GM19328 (cell line): Measurements from ENCODE around the gene KRTAP12-3.
"Not testable (repeated sequence)": the region's sequence is repeated elsewhere in the genome, so short reads cannot be mapped to it uniquely, and the experiment has no call there.

Source experiments
- ATAC-seq: cut with Tn5 transposase; IDR thresholded peaks from one replicate; pipeline ENCODE4 v1.9.1; 2021; ENCODE audit warnings: mild to moderate bottlenecking, moderate library complexity; ENCODE audit not compliant: unreplicated experiment

Gene KRTAP12-3

GRCh38 chr21:44657635-44658540 lies at the start of gene KRTAP12-3:
KRTAP12-3 (plus strand) TSS chr21:44657932; CDS start chr21:44657980, 48 bp downstream.
- no peak for ATAC-seq

GRCh38 chr21:44609193-44609592 lies 48.5 kb upstream of the KRTAP12-3 start:
- ATAC-seq: no peak

DNA sequence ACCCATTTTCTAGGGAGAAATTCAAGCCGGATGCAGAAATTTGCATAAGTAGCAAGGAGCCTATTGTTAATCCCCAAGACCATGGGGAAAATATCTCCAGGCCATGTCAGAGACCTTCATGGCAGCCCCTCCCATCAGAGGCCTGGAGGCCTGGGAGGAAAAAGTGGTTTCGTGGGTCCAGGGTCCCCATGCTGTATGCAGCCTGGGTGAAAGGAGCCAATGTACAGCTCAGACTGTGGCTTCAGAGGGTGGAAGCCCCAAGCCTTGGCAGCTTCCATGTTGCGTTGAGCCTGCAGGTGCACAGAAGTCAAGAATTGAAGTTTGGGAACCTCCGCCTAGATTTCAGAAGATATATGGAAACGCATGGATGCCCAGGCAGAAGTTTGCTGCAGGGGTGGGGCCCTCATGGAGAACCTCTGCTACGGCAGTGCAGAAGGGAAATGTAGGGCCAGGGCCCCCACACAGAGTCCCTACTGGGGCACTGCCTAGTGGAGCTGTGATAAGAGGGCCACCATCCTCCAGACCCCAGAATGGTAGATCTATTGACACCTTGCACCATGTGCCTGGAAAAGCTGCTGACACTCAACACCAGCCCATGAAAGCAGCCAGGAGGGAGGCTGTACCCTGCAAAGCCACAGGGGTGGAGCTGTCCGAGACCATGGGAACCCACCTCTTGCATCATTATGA lies 47.4 kb upstream of the KRTAP12-3 start:
- not testable (repeated sequence) for ATAC-seq

GRCh38 chr21:44611551-44611950 lies 46.2 kb upstream of the KRTAP12-3 start:
- ATAC-seq: no peak

GRCh38 chr21:44612029-44612486 lies 45.7 kb upstream of the KRTAP12-3 start, which contains the start of gene KRTAP10-8:
KRTAP10-8 (plus strand) TSS chr21:44612079; CDS start chr21:44612101, 22 bp downstream.
- no peak for ATAC-seq

DNA sequence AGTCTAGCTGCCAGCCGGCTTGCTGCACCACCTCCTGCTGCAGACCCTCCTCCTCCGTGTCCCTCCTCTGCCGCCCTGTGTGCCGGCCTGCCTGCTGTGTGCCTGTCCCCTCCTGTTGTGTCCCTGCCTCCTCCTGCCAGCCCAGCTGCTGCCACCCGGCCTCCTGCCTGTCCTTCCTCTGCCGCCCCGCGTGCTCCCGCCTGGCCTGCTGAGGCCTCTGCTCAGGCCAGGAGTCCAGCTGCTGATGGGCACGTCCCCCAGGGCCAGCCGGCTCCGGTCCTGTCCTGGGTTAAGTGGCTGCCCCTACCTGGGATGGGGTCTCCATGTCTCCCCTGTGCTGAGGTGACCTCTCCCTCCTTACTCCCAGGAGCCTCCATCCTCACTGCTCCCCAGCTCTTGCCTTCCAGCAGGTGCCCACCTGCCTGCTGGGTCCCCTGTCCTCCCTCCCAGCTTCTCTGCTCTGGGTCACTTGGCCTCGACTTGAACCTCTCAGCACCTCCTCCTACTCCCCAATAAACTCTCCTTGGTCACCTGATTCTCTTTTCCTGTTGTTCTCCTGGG lies 45.0 kb upstream of the KRTAP12-3 start:
- ATAC-seq: no peak

GRCh38 chr21:44613386-44614155 lies 44.2 kb upstream of the KRTAP12-3 start:
- no peak for ATAC-seq

GRCh38 chr21:44614161-44614631 lies 43.5 kb upstream of the KRTAP12-3 start:
- ATAC-seq: no peak

- ATAC-seq: no peak
Observed at GRCh38 chr21:44614961-44615391, 42.8 kb upstream of the KRTAP12-3 start.

GRCh38 chr21:44615466-44615865 lies 42.3 kb upstream of the KRTAP12-3 start:
- ATAC-seq: no peak

DNA sequence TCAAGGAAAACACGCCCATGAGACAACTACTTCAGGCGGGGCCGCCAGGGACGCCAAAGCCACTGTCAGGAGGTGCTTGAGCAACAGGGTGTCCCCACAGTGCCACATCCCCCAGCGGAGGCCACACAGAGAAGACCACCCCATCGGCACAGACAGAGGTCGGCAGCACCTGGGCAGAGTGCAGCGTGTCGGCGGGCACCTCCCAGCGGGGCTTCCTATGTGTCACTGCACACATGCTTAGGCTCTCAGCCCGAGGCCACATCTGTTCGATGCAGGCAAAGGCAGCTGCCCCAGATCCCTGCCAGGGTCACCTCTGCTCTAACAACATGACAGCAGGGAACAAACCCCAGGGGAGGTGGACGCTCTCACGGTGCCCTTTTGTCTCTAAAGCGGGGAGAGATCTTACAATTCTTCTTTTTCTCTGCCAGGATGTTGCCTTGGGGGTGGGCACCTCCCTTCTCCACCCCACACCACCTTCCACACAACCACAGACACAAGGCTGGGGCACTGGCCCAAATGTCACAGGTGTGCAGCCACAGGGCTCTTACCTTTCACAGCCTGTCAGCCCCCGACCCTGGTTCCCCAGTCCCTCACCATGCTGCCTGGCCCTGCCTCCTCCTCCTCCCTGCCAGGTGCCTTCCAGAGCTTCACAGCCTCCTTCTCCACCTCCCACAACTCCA lies 41.7 kb upstream of the KRTAP12-3 start:
- no peak for ATAC-seq

DNA sequence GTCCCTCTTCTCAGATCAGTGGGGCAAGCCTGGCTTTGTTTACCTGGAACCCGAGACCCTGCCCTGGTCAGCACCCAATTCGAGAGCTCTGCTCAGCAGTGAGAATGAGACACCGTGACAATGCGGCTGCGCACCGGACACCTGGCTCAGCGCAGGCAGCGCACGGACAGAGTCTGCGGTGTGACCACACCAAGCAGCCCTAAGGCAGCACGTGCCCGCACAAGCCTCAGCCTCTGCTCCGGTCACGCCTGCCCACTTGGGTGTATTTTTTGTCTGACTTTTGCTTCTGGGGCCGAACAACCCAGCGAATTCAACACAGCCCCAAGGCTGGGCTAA lies 41.2 kb upstream of the KRTAP12-3 start:
- ATAC-seq: no peak

DNA sequence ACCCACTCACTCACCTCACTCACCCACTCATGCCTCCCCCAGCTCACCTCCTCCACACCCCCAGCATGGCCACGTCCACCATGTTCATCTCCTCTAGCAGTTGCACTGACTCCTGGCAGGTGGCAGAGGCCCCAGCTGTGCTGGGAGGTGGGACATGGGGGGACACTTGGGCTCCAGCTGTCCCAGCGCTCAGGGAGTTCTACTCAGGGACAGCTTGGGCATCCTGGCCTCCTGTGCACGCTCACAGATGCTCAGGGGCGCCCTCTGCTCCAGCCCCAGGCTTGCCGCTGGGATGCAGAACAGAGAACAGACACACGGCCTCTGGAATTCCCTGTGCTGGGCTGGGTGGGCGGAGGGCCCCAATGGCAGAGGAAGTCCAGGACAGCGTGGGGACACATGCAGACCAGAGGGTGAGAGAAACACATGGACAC lies 40.6 kb upstream of the KRTAP12-3 start:
- no peak for ATAC-seq

GRCh38 chr21:44618504-44618903 lies 39.2 kb upstream of the KRTAP12-3 start:
- ATAC-seq: no peak

DNA sequence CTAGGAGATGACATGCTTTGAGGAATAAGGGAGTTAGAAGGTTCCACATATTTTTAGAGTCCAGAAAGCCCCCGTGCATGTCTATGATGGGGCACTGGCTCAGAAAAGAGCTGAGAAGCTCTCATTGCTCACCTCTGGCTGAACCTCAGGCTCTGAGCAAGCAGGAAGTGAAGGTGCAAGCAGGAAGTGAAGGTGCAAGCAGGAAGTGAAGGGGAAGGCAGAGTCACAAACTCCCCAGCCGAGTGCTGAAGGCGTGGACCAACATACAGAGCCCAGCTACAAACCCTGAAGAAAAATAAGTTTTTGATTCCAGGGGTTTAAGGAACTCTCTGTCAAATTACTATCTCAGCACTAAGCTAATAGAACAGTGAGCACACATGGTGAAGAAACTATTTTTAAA lies 38.8 kb upstream of the KRTAP12-3 start:
- no peak for ATAC-seq

DNA sequence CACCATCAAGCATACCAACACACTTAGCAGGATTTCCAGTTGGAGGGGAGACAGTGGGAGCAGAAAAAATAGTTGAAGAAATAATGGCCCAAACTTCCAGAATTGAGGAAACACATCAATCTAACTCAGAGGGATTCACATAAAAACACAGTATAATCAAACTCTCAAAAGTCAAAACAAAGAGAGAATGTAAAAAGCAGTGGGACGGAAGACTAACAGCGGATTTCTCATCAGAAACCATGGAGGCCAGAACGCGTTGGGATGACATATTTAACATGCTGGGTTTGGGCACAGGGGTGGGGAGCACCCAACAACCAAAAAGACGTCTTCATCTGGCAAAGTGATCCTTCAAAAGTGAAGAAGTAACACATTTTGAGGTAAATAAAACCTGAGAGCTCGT lies 37.8 kb upstream of the KRTAP12-3 start:
- no peak for ATAC-seq

GRCh38 chr21:44623575-44623974 lies 34.2 kb upstream of the KRTAP12-3 start:
- no peak for ATAC-seq

DNA sequence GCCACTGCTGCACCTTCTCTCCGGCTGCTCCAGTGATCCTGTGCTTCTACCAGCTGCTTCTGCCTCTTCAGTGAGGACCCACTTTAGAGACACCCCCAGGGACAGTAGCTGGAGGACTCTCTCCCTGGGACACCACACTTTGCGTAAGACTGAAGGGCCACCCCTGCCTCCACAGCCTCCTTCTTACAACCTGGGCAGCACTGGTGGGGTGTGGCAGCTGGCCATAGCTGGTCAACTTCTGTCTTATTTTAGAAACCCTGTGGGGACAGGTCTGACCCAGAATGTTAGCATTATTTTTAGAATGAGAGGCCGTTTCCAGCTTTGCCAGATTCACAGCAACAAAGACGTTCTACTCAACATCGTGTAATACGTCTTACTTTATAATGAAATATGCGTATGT lies 32.0 kb upstream of the KRTAP12-3 start:
- no peak for ATAC-seq

DNA sequence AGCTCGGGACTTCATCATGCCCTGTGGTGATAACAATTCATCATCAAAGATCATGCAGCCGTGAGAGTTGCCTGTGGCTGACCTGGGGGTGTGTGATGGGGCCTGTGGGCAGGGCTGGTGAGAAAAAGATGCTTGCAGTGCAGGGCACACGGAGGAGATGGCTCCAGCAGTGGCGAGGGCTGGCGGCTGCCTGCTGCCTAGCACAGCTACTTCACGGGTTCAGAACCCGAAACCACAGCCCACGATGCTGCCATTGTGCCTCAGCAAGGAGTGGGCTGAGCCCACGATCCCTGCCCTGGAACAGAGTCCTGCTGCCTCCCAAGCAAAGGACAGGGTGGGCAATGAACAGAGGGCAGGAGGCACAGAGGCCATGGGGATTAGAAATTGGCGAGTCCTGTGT lies 31.5 kb upstream of the KRTAP12-3 start:
- ATAC-seq: no peak

- ATAC-seq: no peak
Observed at GRCh38 chr21:44626673-44627143, 31.0 kb upstream of the KRTAP12-3 start, which contains the start of gene KRTAP10-9. KRTAP10-9 (plus strand) TSS chr21:44627093; CDS start chr21:44627172, 79 bp downstream.
